K562 (cell line): ENCODE measurements around the gene COL15A1. TPM values are rescaled to one million over a fixed set of nuclear protein-coding genes. Genes with fewer than 3 reads are reported as not detected.

ENCODE experiments used
- ATAC-seq: fragments of 200-7000 bp; cut with Tn5 transposase; 3 replicates; pipeline ENCODE4 v1.9.1; 2020; ENCODE audit warnings: moderate library complexity
- BruUV-seq: library from RNA; stranded (reverse); fragments of 400-500 nt; replicated peaks from 2 replicates; lab custom pipeline; 2021; lab: Mats Ljungman, UMichigan
- CTCF ChIA-PET: fragments of 300-600 bp; formaldehyde crosslinking; extraction: SDS; loops from one replicate; lab custom pipeline; 2021; ENCODE audit warnings: low intra/inter-chr PET ratio; lab: Yijun Ruan, JAX
- POLR2A ChIA-PET: fragments of 300-600, 350-650 bp; sonication (Branson Sonifier 250); formaldehyde crosslinking; extraction: SDS; loops from one replicate; lab custom pipeline; 2021; ENCODE audit warnings: antibody characterized with exemption, inconsistent platforms; lab: Yijun Ruan, JAX
- DNase-seq, 4 experiments: peaks; one replicate each; pipeline versions ENCODE4 v3.0.0 to v3.0.0-alpha.2; 2011 to 2018; ENCODE audit warnings: low spot score in 3 of 4, mixed read lengths in 3 of 4; ENCODE audit errors: extremely low read depth in 1 of 4
- FAIRE-seq: peaks from 2 replicates; lab custom pipeline; 2011; peaks lifted over from hg19 to GRCh38; lab: Jason Lieb, UNC
- H2AFZ ChIP-seq: 2 replicates; pipeline ENCODE4 v1.6.0; 2011; ENCODE audit warnings: low read depth, low read length, control low read depth, inconsistent platforms
- H3K27ac ChIP-seq: fragments of 200-600 bp; 3 replicates; pipeline ENCODE4 v1.8.0; 2011; ENCODE audit warnings: low read depth, mild to moderate bottlenecking, control low read depth, inconsistent platforms, low read length, moderate library complexity, mixed read lengths; ENCODE audit errors: extremely low read depth
- H3K27me3 ChIP-seq, 2 experiments: fragments of 300-600 bp in 1 of 2; 2 replicates in 1 of 2; 3 replicates in 1 of 2; pipeline versions ENCODE4 v1.6.0 to v1.8.0; 2011; ENCODE audit warnings: inconsistent platforms in 2 of 2, low read length in 2 of 2, mild to moderate bottlenecking in 1 of 2, mixed read lengths in 1 of 2, moderate library complexity in 1 of 2; ENCODE audit not compliant: control insufficient read depth in 2 of 2, insufficient read depth in 2 of 2
- H3K36me3 ChIP-seq: fragments of 300-600 bp; 3 replicates; pipeline ENCODE4 v1.8.0; 2011; ENCODE audit warnings: mild to moderate bottlenecking, low read length, inconsistent platforms; ENCODE audit not compliant: control insufficient read depth, insufficient read depth
- H3K4me1 ChIP-seq, 2 experiments: fragments of 200-600 bp in 1 of 2; replicated peaks in 1 of 2; 2 replicates in 1 of 2; 3 replicates in 1 of 2; pipeline versions ENCODE4 v1.5.1 to v1.8.0; 2011; ENCODE audit warnings: inconsistent platforms in 2 of 2, low read length in 2 of 2, mild to moderate bottlenecking in 1 of 2, mixed read lengths in 1 of 2, moderate library complexity in 1 of 2; ENCODE audit not compliant: control insufficient read depth in 2 of 2, insufficient read depth in 2 of 2
- H3K4me2 ChIP-seq: 2 replicates; pipeline ENCODE4 v1.6.1; 2011; ENCODE audit warnings: low read length, control low read depth, inconsistent platforms, mixed read lengths; ENCODE audit not compliant: insufficient read depth
- H3K4me3 ChIP-seq: fragments of 200-600 bp; sonication (generic), shearing (Covaris generic); 2 replicates; pipeline ENCODE4 v1.5.1; 2016; ENCODE audit warnings: control low read depth, inconsistent platforms
- H3K79me2 ChIP-seq: fragments of 200-600 bp; 3 replicates; pipeline ENCODE4 v1.8.0; 2011; ENCODE audit warnings: low read length, inconsistent platforms; ENCODE audit not compliant: control insufficient read depth, insufficient read depth
- H3K9ac ChIP-seq, 2 experiments: 2 replicates each; pipeline versions ENCODE4 v1.6.0 to v1.6.1; 2011; ENCODE audit warnings: low read depth in 2 of 2, low read length in 2 of 2, control low read depth in 1 of 2, inconsistent platforms in 1 of 2, mild to moderate bottlenecking in 1 of 2, mixed read lengths in 1 of 2; ENCODE audit not compliant: insufficient read depth in 1 of 2
- H3K9me1 ChIP-seq: one replicate; pipeline ENCODE4 v1.6.0; 2011; ENCODE audit warnings: inconsistent platforms, mild to moderate bottlenecking, low read length, moderate library complexity; ENCODE audit not compliant: control insufficient read depth, insufficient read depth
- H3K9me3 ChIP-seq: replicated peaks from 2 replicates; pipeline ENCODE4 v1.5.1; 2011; ENCODE audit warnings: low read depth, low read length, inconsistent platforms; ENCODE audit not compliant: control insufficient read depth, insufficient read depth
- H4K20me1 ChIP-seq: replicated peaks from 2 replicates; pipeline ENCODE4 v1.6.1; 2011; ENCODE audit warnings: low read length, inconsistent platforms, mixed read lengths; ENCODE audit not compliant: control insufficient read depth, insufficient read depth
- CHD1 ChIP-seq: fragments of 200-600 bp; sonication (generic); IDR thresholded peaks from one replicate; pipeline ENCODE4 v1.6.1; 2012; ENCODE audit warnings: mild to moderate bottlenecking, moderate library complexity, low read length, inconsistent platforms
- ZNF175 ChIP-seq: fragments of 200-800 bp; sonication (Bioruptor generic); IDR thresholded peaks from 2 replicates; pipeline ENCODE4 v1.6.1; 2016; ENCODE audit warnings: low read depth, mild to moderate bottlenecking, missing genetic modification characterization, missing compliant biosample characterization
- WGBS: fragments of 100-300 bp; shearing (Covaris generic); methylation state at CpG from one replicate; pipeline ENCODE4 v1.1.6; 2016; ENCODE audit warnings: low coverage, mixed read lengths; ENCODE audit not compliant: insufficient coverage; ENCODE audit errors: missing lambda C conversion rate; 5-methylcytosine and 5-hydroxymethylcytosine counted together
- in situ Hi-C: fragments of 300-500 bp; cut with MboI; formaldehyde crosslinking; loops from 4 replicates; pipeline ENCODE4 v1.15.0; 2018; ENCODE audit warnings: inconsistent platforms, mixed read lengths
- intact Hi-C: fragments of 100-400 bp; cut with micrococcal nuclease; formaldehyde crosslinking; loops from 2 replicates; pipeline ENCODE4 v1.14.2; 2022
- polyA plus RNA-seq, 8 experiments: library from polyadenylated mRNA; depleted of rRNA in 4 of 8; stranded (reverse) in 5 of 8; unstranded in 3 of 8; fragments of >200 nt; fragmentation: Nextera tagmentation in 2 of 8; fragmentation: Illumina TruSeq in 1 of 8; extraction: Ambion mirVana in 2 of 8; extraction: Trizol in 1 of 8; gene quantifications; 2 replicates each; pipeline versions ENCODE4 v1.2.1 to v1.2.3, GENCODE V29; 2011 to 2014; ENCODE audit warnings: inconsistent platforms in 1 of 8, missing spikeins in 1 of 8
- total RNA-seq, 7 experiments: library from RNA; depleted of rRNA in 6 of 7; stranded (reverse); fragments of >200 nt in 6 of 7; fragmentation: Illumina TruSeq in 2 of 7; extraction: Trizol in 2 of 7; gene quantifications; 2 replicates each; pipeline versions ENCODE4 v1.2.1 to v1.2.3, GENCODE V29; 2011 to 2021; ENCODE audit warnings: low replicate concordance in 1 of 7
- TF ChIP-seq, protein P1 (sequence below): fragments of 450-650 bp; IDR thresholded peaks from 2 replicates; pipeline ENCODE4 v1.6.1; 2018; ENCODE audit not compliant: partially characterized antibody

The COL15A1 gene
- total and polyA plus RNA-seq, 9 of the 15 experiments (the other 6 are each of a cell fraction or from before 2014, with no cell fraction given): 0.46 to 5.1 (median 2.6) TPM

DNA sequence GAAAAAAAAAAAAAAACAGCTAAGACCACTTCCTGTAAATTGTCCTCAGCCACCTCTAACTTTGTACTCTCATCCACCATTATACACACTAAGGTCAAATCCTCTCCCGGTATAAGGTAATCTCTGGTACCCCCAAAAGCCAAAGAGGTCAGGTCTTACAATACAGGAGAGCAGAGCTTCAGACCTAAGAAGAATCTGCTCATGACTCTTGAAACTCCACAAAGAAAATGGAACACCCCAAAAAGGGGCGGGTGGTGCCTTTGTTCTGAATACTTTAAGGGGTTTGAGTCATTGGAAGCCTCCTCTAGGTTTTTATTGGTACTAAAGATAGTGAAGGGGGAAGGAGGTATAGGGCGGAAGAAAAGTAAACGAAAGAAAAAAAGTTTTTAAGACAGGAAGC lies 69.8 kb downstream of the COL15A1 start:
- in situ Hi-C loops: loop anchor here (10.0 kb wide), 1 partner anchor 121 kb away; no protein-coding TSS in a partner anchor
- intact Hi-C loops: loop anchor here (1.0 kb wide), 1 partner anchor 45 kb away; no protein-coding TSS in a partner anchor
- Histone ChIP-seq H3K79me2 (no peaks in the 10 kb centered on the region), H2AFZ (peak overlapping the region; percentile 78)
- TF ChIP-seq CHD1 (no peak), ZNF175 (CRISPR knock-in tag) (0 out of 2 replicates have a peak, but pooled peaks have one; percentile 0)
- TF ChIP-seq, protein P1, sequence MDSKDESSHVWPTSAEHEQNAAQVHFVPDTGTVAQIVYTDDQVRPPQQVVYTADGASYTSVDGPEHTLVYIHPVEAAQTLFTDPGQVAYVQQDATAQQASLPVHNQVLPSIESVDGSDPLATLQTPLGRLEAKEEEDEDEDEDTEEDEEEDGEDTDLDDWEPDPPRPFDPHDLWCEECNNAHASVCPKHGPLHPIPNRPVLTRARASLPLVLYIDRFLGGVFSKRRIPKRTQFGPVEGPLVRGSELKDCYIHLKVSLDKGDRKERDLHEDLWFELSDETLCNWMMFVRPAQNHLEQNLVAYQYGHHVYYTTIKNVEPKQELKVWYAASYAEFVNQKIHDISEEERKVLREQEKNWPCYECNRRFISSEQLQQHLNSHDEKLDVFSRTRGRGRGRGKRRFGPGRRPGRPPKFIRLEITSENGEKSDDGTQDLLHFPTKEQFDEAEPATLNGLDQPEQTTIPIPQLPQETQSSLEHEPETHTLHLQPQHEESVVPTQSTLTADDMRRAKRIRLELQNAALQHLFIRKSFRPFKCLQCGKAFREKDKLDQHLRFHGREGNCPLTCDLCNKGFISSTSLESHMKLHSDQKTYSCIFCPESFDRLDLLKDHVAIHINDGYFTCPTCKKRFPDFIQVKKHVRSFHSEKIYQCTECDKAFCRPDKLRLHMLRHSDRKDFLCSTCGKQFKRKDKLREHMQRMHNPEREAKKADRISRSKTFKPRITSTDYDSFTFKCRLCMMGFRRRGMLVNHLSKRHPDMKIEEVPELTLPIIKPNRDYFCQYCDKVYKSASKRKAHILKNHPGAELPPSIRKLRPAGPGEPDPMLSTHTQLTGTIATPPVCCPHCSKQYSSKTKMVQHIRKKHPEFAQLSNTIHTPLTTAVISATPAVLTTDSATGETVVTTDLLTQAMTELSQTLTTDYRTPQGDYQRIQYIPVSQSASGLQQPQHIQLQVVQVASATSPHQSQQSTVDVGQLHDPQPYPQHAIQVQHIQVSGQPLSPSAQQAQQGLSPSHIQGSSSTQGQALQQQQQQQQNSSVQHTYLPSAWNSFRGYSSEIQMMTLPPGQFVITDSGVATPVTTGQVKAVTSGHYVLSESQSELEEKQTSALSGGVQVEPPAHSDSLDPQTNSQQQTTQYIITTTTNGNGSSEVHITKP: peak; percentile 58
- TF ChIP-seq, all 486 proteins: peak for 2
- FAIRE-seq: no peak
- peaks cover 0 to 29% of the 10 kb centered on the region in 2 experiments; a peak in 4 of 5 replicates for H3K4me1 ChIP-seq
- H3K4me3 ChIP-seq: no peak overlapping the region
- no peaks in the 10 kb centered on the region for H3K9me3 ChIP-seq
- BruUV-seq: no TSS peak
- POLR2A ChIA-PET: interaction anchor here (0.6 to 2.8 kb wide), 8 partner anchors 13 to 1331 kb away, joined by 3 to 13 read pairs (median 3); no protein-coding TSS in a partner anchor
- no peaks in the 10 kb centered on the region for H4K20me1 ChIP-seq
- no peaks in the 10 kb centered on the region for H3K36me3 ChIP-seq
- no peak overlapping the region for H3K9ac ChIP-seq
- DNase-seq: no peak
- H3K9me1 ChIP-seq: no peaks in the 10 kb centered on the region
- no peaks in the 10 kb centered on the region for H3K27me3 ChIP-seq
- 0 out of 3 replicates have a peak, but pooled peaks have one; percentile 8 for ATAC-seq
- CTCF ChIA-PET: interaction anchor here (1.0 to 1.6 kb wide), 2 partner anchors 39 to 165 kb away, joined by 3 to 6 read pairs; no protein-coding TSS in a partner anchor
- 28% methylated on average over 4 of the region's 4 CpGs for WGBS
- H3K4me2 ChIP-seq: no peak overlapping the region
- peak overlapping the region; percentile 37 for H3K27ac ChIP-seq
